ENCODE measurements around the gene CALML5.

The CALML5 gene

DNA sequence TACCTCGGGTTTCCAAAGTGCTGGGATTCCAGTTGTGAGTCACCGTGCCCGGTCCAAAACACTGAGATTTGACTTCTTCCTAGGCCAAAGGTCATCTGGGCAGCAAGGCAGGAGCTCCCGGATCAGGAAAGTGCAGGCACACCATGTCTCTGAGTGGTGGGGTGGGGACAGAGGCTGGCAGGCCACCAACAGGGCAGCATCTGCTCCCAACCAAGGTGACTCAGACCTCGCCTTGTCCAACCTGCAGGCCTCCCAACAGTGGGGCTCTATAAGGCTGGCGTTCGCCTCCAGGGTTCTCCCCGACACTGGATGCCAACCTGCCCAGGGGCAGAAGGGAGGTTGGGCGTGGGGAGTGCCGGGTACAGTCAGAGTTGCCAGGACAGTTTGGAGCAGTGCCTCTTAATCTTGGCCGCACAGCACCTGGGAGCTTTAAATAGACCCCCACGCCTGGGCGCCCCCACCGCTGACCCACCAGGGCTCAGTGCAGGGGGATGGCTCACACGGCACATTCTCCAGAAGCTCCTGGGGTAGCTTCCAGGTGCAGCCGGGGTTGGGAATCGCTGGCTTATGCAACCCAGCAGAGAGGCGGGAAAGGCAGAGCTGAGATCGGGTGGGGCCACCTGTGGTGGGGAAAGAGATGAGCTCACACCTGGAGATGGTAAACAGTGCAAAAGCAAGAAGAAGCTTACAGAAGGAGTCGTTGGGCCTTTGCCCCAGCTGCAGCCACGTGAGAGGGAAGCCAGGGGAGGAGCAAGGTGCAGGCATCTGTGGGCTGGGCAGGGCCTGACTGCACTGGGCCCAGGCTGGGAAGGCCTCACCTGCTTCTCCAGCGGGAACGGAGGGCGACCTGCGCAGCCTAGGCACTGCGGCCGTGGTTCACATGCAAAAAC, 10.9 kb downstream of the CALML5 start:
- TF ChIP-seq, protein P1, sequence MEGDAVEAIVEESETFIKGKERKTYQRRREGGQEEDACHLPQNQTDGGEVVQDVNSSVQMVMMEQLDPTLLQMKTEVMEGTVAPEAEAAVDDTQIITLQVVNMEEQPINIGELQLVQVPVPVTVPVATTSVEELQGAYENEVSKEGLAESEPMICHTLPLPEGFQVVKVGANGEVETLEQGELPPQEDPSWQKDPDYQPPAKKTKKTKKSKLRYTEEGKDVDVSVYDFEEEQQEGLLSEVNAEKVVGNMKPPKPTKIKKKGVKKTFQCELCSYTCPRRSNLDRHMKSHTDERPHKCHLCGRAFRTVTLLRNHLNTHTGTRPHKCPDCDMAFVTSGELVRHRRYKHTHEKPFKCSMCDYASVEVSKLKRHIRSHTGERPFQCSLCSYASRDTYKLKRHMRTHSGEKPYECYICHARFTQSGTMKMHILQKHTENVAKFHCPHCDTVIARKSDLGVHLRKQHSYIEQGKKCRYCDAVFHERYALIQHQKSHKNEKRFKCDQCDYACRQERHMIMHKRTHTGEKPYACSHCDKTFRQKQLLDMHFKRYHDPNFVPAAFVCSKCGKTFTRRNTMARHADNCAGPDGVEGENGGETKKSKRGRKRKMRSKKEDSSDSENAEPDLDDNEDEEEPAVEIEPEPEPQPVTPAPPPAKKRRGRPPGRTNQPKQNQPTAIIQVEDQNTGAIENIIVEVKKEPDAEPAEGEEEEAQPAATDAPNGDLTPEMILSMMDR (conservative IDR thresholded peaks at IDR 0.05; ENCODE audit: low read depth, low read length), result no peak
- no peak overlapping the region for H3K4me3 ChIP-seq (ENCODE audit: low read depth, low read length)
- DNase-seq (ENCODE audit: low read depth), result no peak

DNA sequence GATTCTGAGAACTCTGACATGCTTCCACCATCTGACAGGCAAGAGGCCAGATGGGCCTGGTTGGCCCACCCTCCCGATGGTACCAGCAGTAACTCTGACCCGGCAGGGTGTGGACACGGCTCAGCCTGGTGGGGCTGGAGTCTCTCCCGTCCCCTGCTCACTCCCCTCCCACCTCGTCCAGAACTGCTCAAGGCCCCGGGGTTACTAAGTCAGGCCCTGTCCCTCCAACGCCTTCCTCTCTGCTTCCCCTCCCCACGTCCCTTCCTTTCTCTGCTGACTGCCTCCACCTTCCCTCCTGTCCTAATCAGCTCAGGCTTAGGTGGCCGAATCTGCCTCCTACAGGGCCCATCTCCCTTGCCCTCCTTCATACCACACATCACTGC, 12.5 kb downstream of the CALML5 start:
- DNase-seq (ENCODE audit: low read depth), result no peak
- no peak overlapping the region for H3K4me3 ChIP-seq (ENCODE audit: low read depth, low read length)
- TF ChIP-seq, protein P1 (conservative IDR thresholded peaks at IDR 0.05; ENCODE audit: low read depth, low read length), result no peak

DNA sequence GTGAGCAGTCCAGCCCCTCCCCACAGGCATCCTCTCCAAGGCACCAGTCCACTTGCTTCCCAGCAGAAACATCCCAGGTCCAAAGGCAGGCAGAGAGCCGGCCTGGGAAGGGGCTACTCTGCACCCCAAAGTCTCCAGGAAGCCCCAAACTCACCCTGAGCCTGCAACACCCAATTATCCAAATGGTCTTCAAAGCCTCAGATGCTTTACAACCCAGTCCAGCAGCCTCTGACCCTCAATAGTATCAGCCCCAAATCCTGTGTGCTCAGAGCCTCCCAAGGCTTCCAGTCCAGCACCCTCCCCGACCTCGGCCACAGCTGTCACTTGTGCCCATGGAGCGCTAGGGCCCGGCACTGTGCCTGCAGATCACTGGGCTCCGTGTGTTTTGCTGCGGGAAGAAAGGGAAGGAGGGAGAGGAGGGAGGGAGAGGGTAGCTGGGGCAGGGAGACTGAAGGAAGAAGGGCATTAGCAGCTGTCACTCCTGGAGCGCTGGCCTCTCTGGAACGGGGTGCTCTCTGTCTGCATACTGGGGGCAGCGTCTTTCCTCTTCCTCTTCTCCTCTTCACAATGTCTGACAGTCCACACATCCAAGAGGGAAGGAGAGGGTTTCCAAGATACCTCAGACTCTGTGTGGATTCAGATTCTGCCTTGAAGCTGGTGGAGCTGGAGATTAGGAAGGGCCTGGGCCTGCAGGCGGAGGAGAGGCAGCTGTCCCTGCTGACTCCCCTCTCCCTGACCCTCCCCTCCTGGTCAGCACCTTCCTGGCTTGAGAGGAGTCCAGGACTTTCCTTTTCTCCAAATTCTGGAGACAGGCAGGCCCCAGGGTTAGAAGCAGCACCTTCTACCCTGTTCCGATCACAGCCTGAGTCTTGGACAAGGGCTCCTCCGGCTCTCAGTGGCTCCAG, 13.2 kb downstream of the CALML5 start:
- H3K4me3 ChIP-seq (ENCODE audit: low read depth, low read length), result no peak overlapping the region

DNA sequence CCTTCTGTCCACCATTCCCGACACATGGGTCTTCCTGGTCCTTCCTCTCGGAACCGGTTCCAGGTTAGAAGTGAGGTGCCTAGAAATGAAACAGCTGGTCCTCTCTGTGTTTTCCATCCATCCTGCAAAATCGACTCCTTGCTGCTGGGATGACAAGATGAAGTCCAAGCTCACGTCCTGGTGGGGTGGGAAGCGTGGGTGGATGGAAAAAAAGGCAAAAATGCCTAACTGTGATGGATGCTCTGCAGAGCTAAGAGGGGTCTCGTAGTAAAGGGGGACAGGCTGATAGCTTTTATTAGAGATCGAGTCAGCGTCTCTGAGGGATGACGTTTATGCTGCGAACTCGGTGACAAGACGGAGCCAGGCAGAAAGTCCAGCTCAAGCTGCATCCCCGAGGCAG, 14.1 kb downstream of the CALML5 start:
- H3K4me3 ChIP-seq (ENCODE audit: low read depth, low read length), result no peak overlapping the region
- TF ChIP-seq, protein P1 (conservative IDR thresholded peaks at IDR 0.05; ENCODE audit: low read depth, low read length), result no peak
- no peak for DNase-seq (ENCODE audit: low read depth)

More for the DNA sequence above, 13.2 kb downstream of the CALML5 start:
- TF ChIP-seq, protein P1 (conservative IDR thresholded peaks at IDR 0.05; ENCODE audit: low read depth, low read length), result no peak
- DNase-seq (ENCODE audit: low read depth), result no peak

DNA sequence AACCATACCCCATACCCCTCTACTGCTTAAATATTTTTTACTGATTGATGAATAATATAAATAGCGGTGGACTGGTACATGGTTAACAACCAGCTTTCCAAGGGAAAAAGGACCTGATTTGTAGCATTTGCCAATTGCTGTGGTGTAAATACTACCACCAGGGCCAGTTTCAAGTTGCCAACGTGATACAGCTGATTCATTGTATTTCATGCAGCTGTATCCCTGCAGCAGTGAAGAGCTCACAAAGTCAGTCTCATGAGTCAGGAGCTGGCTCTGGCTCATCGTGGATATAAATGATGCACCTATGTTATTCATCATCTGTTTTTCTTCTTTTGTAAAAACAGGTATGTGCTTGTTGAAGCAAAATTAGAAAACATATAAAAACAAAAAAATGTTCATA, 15.2 kb downstream of the CALML5 start:
- DNase-seq (ENCODE audit: low read depth), result peak; percentile 18
- H3K4me3 ChIP-seq (ENCODE audit: low read depth, low read length), result no peak overlapping the region
- TF ChIP-seq, protein P1 (conservative IDR thresholded peaks at IDR 0.05; ENCODE audit: low read depth, low read length), result no peak

DNA sequence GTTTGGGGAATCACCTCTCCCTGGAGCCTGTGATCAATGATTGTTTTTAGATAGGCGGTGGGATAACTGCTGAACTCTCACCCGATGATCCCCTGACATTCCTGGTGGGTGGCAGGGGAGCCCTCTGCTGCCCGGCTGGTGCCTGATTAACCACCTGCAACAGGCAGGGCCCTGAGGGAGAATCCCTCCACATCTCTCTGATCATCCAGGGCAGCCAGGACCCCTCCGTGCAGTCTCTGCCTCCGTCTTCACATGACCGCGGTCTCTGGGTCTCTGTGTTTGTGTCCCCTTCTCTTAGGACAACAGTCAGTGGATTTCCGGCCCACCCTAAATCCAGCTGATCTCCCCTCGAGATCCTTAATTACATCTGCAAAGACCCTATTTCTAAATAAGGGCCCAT, 17.4 kb downstream of the CALML5 start:
- DNase-seq (ENCODE audit: low read depth), result no peak
- TF ChIP-seq, protein P1 (conservative IDR thresholded peaks at IDR 0.05; ENCODE audit: low read depth, low read length), result no peak
- no peak overlapping the region for H3K4me3 ChIP-seq (ENCODE audit: low read depth, low read length)
